Adrenal gland (tissue), 12 donors: Measurements from ENCODE around the gene SEMA3A. TPM values are rescaled to one million over a fixed set of nuclear protein-coding genes. Genes with fewer than 3 reads are reported as not detected.

Experiments used
- DNase-seq, 7 donors: peaks; one replicate each; pipeline ENCODE4 v3.0.0-alpha.2; 2019 to 2020
- H3K27ac ChIP-seq, 5 donors: fragments of 200-600 bp; sonication (generic) in 4 of 5; 1 replicate in 3 of 5; 2 replicates in 2 of 5; pipeline versions ENCODE4 v1.5.1 to v1.8.0; 2016 to 2020; ENCODE audit warnings: mild to moderate bottlenecking in 1 of 5
- H3K27me3 ChIP-seq: fragments of 200-600 bp; 2 replicates; pipeline ENCODE4 v1.8.0; 2021
- H3K36me3 ChIP-seq, 2 donors: fragments of 200-600 bp; replicated peaks in 1 of 2; 1 replicate in 1 of 2; 2 replicates in 1 of 2; pipeline versions ENCODE4 v1.5.1 to v1.8.0; 2018 to 2022
- H3K4me1 ChIP-seq, 2 donors: fragments of 200-600 bp; replicated peaks in 1 of 2; 1 replicate in 1 of 2; 2 replicates in 1 of 2; pipeline versions ENCODE4 v1.5.1 to v1.8.0; 2018 to 2021
- H3K4me3 ChIP-seq, 4 donors: fragments of 200-600 bp; sonication (generic) in 3 of 4; one replicate each; pipeline ENCODE4 v1.5.1; 2016 to 2018
- H3K9me3 ChIP-seq, 3 donors: fragments of 200-600 bp; sonication (generic) in 1 of 3; replicated peaks in 1 of 3; 1 replicate in 2 of 3; 2 replicates in 1 of 3; pipeline versions ENCODE4 v1.5.1 to v1.8.0; 2016 to 2021
- POLR2A ChIP-seq, 2 donors: fragments of 450-650 bp; IDR thresholded peaks; one replicate each; pipeline ENCODE4 v1.6.1; 2017; ENCODE audit warnings: antibody characterized with exemption in 2 of 2, mild to moderate bottlenecking in 2 of 2, moderate library complexity in 1 of 2
- WGBS, 4 donors: extraction: QIAGEN DNeasy Blood & Tissue Kit in 2 of 4; methylation state at CpG; one replicate each; pipeline versions ENCODE4 v1.1.5 to v1.1.7; 2013 to 2017; 5-methylcytosine and 5-hydroxymethylcytosine counted together
- intact Hi-C, 2 donors: fragments of 100-400 bp; cut with DNase I; formaldehyde crosslinking; loops; one replicate each; pipeline versions ENCODE4 v1.14.1 to v1.15.0; 2022 to 2023
- polyA plus RNA-seq, 3 donors: library from polyadenylated mRNA; stranded (reverse); fragments of 200-250 nt in 2 of 3; fragments of 350-450 nt in 1 of 3; fragmentation: Illumina TruSeq in 1 of 3; extraction: RNeasy Lipid Tissue Mini Kit (QIAGEN cat#74804) in 1 of 3; gene quantifications; one replicate each; pipeline ENCODE4 v1.2.3, GENCODE V29; 2013 to 2014
- total RNA-seq, 9 donors: library from RNA; depleted of rRNA in 4 of 9; stranded (reverse); fragments of >200 nt in 4 of 9; fragments of 120-200 nt in 1 of 9; fragmentation: NEBNext Ultra II Directional in 1 of 9; extraction: Animal tissue kit (Norgen Biotek cat#: 25700) in 1 of 9; gene quantifications; one replicate each; pipeline versions ENCODE4 v1.1.0 to v1.2.4, GENCODE V29; 2013 to 2023
- TF ChIP-seq, protein P1 (sequence below), 6 experiments: fragments of 450-650 bp in 4 of 6; fragments of 200-600 bp in 2 of 6; sonication (generic) in 1 of 6; IDR thresholded peaks; 1 replicate in 5 of 6; 2 replicates in 1 of 6; pipeline versions ENCODE4 v1.5.1 to v1.8.0; 2016 to 2021; ENCODE audit warnings: antibody characterized with exemption in 6 of 6, mild to moderate bottlenecking in 2 of 6, moderate library complexity in 1 of 6
- donor health status: healthy with polysubstance abuse.
- donor health status: Bipolar disorder and iron deficiency.
- donor health status: DM: yes; HTN: yes; CAD: no.
- donor health status: DM: no; HTN: no; CAD: no.
- donor health status: DM: no; HTN: no; CAD: no.
- donor health status: DM: yes; HTN: yes; CAD: no.

SEMA3A gene
- total and polyA plus RNA-seq, 12 donors: 0.24 to 17.5 (median 1.2) TPM

- H3K9me3 ChIP-seq: no peaks in the 10 kb centered on the region
- no peaks in the 10 kb centered on the region for H3K27me3 ChIP-seq
- no peak overlapping the region for H3K27ac ChIP-seq
- intact Hi-C loops: no loop called here
- no peaks in the 10 kb centered on the region for H3K36me3 ChIP-seq
- no peak overlapping the region for H3K4me3 ChIP-seq
- TF ChIP-seq, protein P1, sequence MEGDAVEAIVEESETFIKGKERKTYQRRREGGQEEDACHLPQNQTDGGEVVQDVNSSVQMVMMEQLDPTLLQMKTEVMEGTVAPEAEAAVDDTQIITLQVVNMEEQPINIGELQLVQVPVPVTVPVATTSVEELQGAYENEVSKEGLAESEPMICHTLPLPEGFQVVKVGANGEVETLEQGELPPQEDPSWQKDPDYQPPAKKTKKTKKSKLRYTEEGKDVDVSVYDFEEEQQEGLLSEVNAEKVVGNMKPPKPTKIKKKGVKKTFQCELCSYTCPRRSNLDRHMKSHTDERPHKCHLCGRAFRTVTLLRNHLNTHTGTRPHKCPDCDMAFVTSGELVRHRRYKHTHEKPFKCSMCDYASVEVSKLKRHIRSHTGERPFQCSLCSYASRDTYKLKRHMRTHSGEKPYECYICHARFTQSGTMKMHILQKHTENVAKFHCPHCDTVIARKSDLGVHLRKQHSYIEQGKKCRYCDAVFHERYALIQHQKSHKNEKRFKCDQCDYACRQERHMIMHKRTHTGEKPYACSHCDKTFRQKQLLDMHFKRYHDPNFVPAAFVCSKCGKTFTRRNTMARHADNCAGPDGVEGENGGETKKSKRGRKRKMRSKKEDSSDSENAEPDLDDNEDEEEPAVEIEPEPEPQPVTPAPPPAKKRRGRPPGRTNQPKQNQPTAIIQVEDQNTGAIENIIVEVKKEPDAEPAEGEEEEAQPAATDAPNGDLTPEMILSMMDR (IDR thresholded peaks at IDR 0.05): no peak
- TF ChIP-seq POLR2A (IDR thresholded peaks at IDR 0.05): no peak
- no peak for DNase-seq
- H3K4me1 ChIP-seq: no peaks in the 10 kb centered on the region
- WGBS, 4 donors: 64 to 81% (median 75%) methylated on average over 1 of the region's 1 CpG
These were observed 211.0 kb downstream of the SEMA3A start for GRCh38 chr7:83983606-83984005.

DNA sequence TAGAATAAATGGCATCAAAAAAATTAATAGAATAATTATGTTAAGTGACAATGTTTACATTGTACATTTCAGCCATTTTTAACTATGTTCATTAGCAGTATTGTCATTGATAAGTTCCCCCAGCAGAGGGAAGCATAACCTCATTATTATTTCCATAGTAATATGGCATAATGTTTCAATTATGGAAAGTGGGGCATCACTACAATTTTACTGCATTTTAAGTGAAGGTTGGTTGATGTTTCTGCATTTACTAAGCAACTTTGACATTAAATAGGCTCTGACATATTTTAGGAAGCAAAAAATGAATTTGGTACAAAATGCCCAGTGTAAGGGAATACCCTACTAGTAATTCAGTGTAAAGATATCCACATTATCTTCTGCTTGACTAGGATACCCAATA, 218.3 kb downstream of the SEMA3A start:
- H3K27me3 ChIP-seq: no peaks in the 10 kb centered on the region
- intact Hi-C loops: loop anchor here (5.0 to 10.0 kb wide), 2 partner anchors 1046 to 1048 kb away; no protein-coding TSS in a partner anchor
- no peak overlapping the region for H3K27ac ChIP-seq
- H3K4me3 ChIP-seq: no peak overlapping the region
- H3K9me3 ChIP-seq: no peaks in the 10 kb centered on the region
- no peaks in the 10 kb centered on the region for H3K36me3 ChIP-seq
- TF ChIP-seq, protein P1 (IDR thresholded peaks at IDR 0.05): peak; percentile 46 to 77 (median 62)
- TF ChIP-seq POLR2A (IDR thresholded peaks at IDR 0.05): no peak
- H3K4me1 ChIP-seq: no peaks in the 10 kb centered on the region
- no peak for DNase-seq

GRCh38 chr7:83970081-83970480, 224.5 kb downstream of the SEMA3A start:
- TF ChIP-seq, protein P1 (IDR thresholded peaks at IDR 0.05): no peak
- TF ChIP-seq POLR2A (IDR thresholded peaks at IDR 0.05): no peak
- intact Hi-C loops: loop anchor here in 1 of 2 donors (10.0 kb wide), 1 partner anchor 1055 kb away; no protein-coding TSS in a partner anchor
- no peak for DNase-seq
- Histone ChIP-seq H3K27me3 (no peaks in the 10 kb centered on the region), H3K36me3 (no peaks in the 10 kb centered on the region), H3K4me3 (no peak overlapping the region), H3K27ac (no peak overlapping the region), H3K9me3 (peaks cover 0 to 5% (median 0%) of the 10 kb centered on the region in 3 donors), H3K4me1 (no peaks in the 10 kb centered on the region)

DNA sequence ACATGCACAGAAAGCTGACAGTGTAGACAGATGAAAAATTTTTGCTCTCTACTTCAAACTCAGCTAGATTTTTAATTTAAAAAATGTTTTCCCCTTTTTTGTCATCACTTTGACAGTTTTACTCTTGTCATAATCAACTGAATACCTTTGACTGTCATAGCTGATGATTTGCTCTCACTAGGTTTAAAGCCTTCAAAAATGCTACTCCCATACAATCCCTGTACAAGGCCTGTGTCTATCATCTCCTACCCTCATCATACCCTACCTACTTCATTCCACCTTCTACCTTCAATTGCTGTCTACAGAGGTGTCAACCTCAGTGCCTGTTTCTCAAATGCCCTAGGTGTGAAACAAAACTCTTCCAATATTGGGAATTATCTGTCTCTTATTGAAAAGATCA, 230.3 kb downstream of the SEMA3A start:
- Histone ChIP-seq H3K9me3 (no peaks in the 10 kb centered on the region), H3K27ac (no peak overlapping the region), H3K27me3 (no peaks in the 10 kb centered on the region), H3K4me1 (no peaks in the 10 kb centered on the region), H3K4me3 (no peak overlapping the region), H3K36me3 (no peaks in the 10 kb centered on the region)
- no peak for DNase-seq
- no peak for TF ChIP-seq POLR2A (IDR thresholded peaks at IDR 0.05)
- TF ChIP-seq, protein P1 (IDR thresholded peaks at IDR 0.05): no peak
- intact Hi-C loops: no loop called here
